ENCODE data around the gene DHX34.

DNA sequence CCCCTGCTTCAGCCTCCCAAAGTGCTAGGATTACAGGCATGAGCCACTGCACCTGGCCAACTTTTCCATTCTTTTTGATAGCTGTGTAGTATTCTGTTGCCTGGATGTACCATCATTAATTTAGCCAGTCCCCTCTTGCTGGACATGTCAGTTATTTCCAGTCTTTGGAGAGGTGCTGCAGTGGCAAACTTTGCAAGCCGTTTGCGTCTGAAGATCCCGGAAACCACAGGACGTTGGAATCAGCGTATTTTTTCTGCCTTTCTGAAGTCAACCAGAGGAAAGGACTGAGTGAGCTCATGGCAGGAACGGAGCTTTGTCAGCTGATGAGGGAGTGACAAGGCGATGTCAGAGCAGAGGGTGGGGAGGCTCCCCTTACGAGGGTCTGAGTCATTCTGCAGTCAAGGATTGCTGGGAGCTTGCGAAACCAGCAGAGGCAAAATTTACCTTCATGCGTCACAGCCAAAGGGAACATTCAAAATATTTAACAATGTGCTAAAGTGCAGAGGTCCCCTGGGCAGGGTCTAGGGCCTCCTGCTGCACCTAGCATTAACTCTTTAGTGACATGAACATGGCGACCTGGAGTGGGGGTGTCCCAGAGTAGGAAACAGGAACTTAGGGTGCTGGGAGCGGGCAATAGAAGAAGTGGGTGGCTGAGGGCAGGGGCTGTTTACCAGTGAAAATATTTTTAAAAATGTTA, 33.8 kb upstream of the DHX34 start:
- TF ChIP-seq, protein P1, sequence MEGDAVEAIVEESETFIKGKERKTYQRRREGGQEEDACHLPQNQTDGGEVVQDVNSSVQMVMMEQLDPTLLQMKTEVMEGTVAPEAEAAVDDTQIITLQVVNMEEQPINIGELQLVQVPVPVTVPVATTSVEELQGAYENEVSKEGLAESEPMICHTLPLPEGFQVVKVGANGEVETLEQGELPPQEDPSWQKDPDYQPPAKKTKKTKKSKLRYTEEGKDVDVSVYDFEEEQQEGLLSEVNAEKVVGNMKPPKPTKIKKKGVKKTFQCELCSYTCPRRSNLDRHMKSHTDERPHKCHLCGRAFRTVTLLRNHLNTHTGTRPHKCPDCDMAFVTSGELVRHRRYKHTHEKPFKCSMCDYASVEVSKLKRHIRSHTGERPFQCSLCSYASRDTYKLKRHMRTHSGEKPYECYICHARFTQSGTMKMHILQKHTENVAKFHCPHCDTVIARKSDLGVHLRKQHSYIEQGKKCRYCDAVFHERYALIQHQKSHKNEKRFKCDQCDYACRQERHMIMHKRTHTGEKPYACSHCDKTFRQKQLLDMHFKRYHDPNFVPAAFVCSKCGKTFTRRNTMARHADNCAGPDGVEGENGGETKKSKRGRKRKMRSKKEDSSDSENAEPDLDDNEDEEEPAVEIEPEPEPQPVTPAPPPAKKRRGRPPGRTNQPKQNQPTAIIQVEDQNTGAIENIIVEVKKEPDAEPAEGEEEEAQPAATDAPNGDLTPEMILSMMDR (tag by site-specific recombination; IDR thresholded peaks at IDR 0.05): no peak
- TF ChIP-seq, protein P2, sequence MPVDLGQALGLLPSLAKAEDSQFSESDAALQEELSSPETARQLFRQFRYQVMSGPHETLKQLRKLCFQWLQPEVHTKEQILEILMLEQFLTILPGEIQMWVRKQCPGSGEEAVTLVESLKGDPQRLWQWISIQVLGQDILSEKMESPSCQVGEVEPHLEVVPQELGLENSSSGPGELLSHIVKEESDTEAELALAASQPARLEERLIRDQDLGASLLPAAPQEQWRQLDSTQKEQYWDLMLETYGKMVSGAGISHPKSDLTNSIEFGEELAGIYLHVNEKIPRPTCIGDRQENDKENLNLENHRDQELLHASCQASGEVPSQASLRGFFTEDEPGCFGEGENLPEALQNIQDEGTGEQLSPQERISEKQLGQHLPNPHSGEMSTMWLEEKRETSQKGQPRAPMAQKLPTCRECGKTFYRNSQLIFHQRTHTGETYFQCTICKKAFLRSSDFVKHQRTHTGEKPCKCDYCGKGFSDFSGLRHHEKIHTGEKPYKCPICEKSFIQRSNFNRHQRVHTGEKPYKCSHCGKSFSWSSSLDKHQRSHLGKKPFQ (tag by site-specific recombination; IDR thresholded peaks at IDR 0.05): no peak
- TF ChIP-seq ZNF610 (tag by site-specific recombination; IDR thresholded peaks at IDR 0.05; ENCODE audit: borderline replicate concordance) (no peak), YY1 (tag by site-specific recombination; IDR thresholded peaks at IDR 0.05) (no peak), SETDB1 (IDR thresholded peaks at IDR 0.05; ENCODE audit: insufficient read length, low read length) (peak; percentile 53), ZBTB1 (tag by site-specific recombination; IDR thresholded peaks at IDR 0.05) (no peak), SCRT1 (tag by site-specific recombination; IDR thresholded peaks at IDR 0.05; ENCODE audit: borderline replicate concordance) (no peak), OSR2 (tag by site-specific recombination; IDR thresholded peaks at IDR 0.05) (no peak), ZNF37A (tag by site-specific recombination; IDR thresholded peaks at IDR 0.05) (no peak)
